ENCODE results near the gene KLF7. TPM values are rescaled to one million over a fixed set of nuclear protein-coding genes. Genes with fewer than 3 reads are reported as not detected.

The KLF7 gene
- total and polyA plus RNA-seq, 9 of the 15 experiments (the other 6 are each of a cell fraction or from before 2014, with no cell fraction given) = 0.04 to 0.54 (median 0.07) TPM

GRCh38 chr2:207163756-207164005, 2.1 kb downstream of the KLF7 start:
- Histone ChIP-seq H3K4me1 (replicated peaks in 1 of 2; ENCODE audit: control insufficient read depth in 2 of 2, insufficient read depth in 2 of 2, low read length in 2 of 2) (peaks cover 0 to 11% of the 10 kb centered on the region in 2 experiments; a peak in 3 of 5 replicates), H4K20me1 (replicated peaks; ENCODE audit: control insufficient read depth, insufficient read depth, low read length) (no peaks in the 10 kb centered on the region), H2AFZ (ENCODE audit: low read depth, low read length) (no peak overlapping the region), H3K9me3 (replicated peaks; ENCODE audit: control insufficient read depth, insufficient read depth, low read depth, low read length) (no peaks in the 10 kb centered on the region), H3K36me3 (ENCODE audit: control insufficient read depth, insufficient read depth, low read length) (no peaks in the 10 kb centered on the region), H3K9ac (ENCODE audit: insufficient read depth in 1 of 2, low read depth in 2 of 2, low read length in 2 of 2) (no peak overlapping the region), H3K79me2 (ENCODE audit: control insufficient read depth, insufficient read depth, low read length) (no peaks in the 10 kb centered on the region), H3K4me2 (ENCODE audit: insufficient read depth, low read length) (no peak overlapping the region), H3K27ac (ENCODE audit: extremely low read depth, low read depth, low read length) (no peak overlapping the region), H3K4me3 (no peak overlapping the region), H3K27me3 (ENCODE audit: control insufficient read depth in 2 of 2, insufficient read depth in 2 of 2, low read length in 2 of 2) (peaks cover 13 to 31% of the 10 kb centered on the region in 2 experiments; a peak in 3 of 5 replicates), H3K9me1 (ENCODE audit: control insufficient read depth, insufficient read depth, low read length) (no peaks in the 10 kb centered on the region)
- no peak for FAIRE-seq
- BruUV-seq (replicated peaks) = no TSS peak
- intact Hi-C loops (cut with micrococcal nuclease) (no loop called here), in situ Hi-C loops (cut with MboI) (no loop called here)
- ATAC-seq = no peak
- 0% methylated on average over 2 of the region's 2 CpGs for WGBS (ENCODE audit: insufficient coverage, low coverage, missing lambda C conversion rate)
- TF ChIP-seq U2AF1 (optimal IDR thresholded peaks at IDR 0.05; ENCODE audit: low read depth, low read length) (no peak), MCM7 (IDR thresholded peaks at IDR 0.05) (no peak), ZNF318 (IDR thresholded peaks at IDR 0.05; ENCODE audit: borderline replicate concordance in 1 of 2, low read depth in 1 of 2) (no peak), ZNF174 (CRISPR knock-in tag; IDR thresholded peaks at IDR 0.05) (no peak)
- DNase-seq (ENCODE audit: extremely low read depth in 1 of 4, low spot score in 3 of 4) = no peak
- POLR2A ChIA-PET = no interaction called here
- CTCF ChIA-PET (ENCODE audit: low intra/inter-chr PET ratio) = no interaction called here
